IMR-90 (cell line): ENCODE results near the gene LTB4R2.

ENCODE experiments used
- BHLHE40 ChIP-seq: fragments of 150-350 bp; IDR thresholded peaks from 2 replicates; pipeline ENCODE4 v1.6.1; 2016; ENCODE audit warnings: mild to moderate bottlenecking, low read depth, low read length
- CEBPB ChIP-seq: IDR thresholded peaks from 2 replicates; pipeline ENCODE4 v1.6.1; 2012; ENCODE audit warnings: low read depth, low read length, improper control_type of control experiment
- MXI1 ChIP-seq: IDR thresholded peaks from 2 replicates; pipeline ENCODE4 v1.6.1; 2012; ENCODE audit warnings: low read depth, mild to moderate bottlenecking, low read length, moderate library complexity, borderline replicate concordance
- NFE2L2 ChIP-seq: fragments of 150-350 bp; IDR thresholded peaks from 2 replicates; pipeline ENCODE4 v1.6.1; 2016; ENCODE audit warnings: low read depth, mild to moderate bottlenecking, low read length
- POLR2A ChIP-seq: IDR thresholded peaks from 2 replicates; pipeline ENCODE4 v1.6.1; 2012; ENCODE audit warnings: mild to moderate bottlenecking, low read depth, low read length
- RAD21 ChIP-seq: IDR thresholded peaks from 2 replicates; pipeline ENCODE4 v1.6.1; 2012; ENCODE audit warnings: low read length, improper control_type of control experiment
- RFX5 ChIP-seq: IDR thresholded peaks from 2 replicates; pipeline ENCODE4 v1.8.0; 2012; ENCODE audit warnings: low read depth, mild to moderate bottlenecking, low read length, moderate library complexity
- TF ChIP-seq, protein P1 (sequence below): conservative IDR thresholded peaks from 2 replicates; pipeline ENCODE4 v1.5.1; 2012; ENCODE audit warnings: mild to moderate bottlenecking, low read depth, low read length, improper control_type of control experiment
- TF ChIP-seq, protein P2 (sequence below): fragments of 150-350 bp; IDR thresholded peaks from 2 replicates; pipeline ENCODE4 v1.6.1; 2016; ENCODE audit warnings: low read depth, mild to moderate bottlenecking, low read length, moderate library complexity, borderline replicate concordance
- TF ChIP-seq, protein P3 (sequence below): fragments of 150-350 bp; IDR thresholded peaks from 2 replicates; pipeline ENCODE4 v1.6.1; 2017; ENCODE audit warnings: mild to moderate bottlenecking, antibody characterized with exemption, low read length, low read depth

DNA sequence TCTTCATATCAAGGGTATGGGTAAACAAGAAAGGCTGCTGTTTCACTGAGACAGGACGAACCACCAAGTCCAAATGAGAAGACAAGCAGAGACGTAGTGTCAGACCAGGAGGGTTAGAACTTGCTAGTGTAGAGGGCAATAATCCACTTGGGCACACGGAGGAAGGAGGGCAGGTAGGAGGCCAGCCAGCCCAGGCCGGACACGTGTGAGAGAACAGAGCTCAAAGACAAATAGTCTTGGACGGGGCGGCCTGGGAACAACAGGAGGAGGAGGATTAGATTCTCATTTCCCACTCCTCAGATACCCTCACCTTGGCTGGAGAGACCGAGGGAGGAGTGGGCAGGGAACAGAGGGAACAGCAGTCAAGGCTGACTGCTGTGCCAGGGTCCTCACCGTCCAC, 19.2 kb upstream of the LTB4R2 start:
- TF ChIP-seq, protein P1, sequence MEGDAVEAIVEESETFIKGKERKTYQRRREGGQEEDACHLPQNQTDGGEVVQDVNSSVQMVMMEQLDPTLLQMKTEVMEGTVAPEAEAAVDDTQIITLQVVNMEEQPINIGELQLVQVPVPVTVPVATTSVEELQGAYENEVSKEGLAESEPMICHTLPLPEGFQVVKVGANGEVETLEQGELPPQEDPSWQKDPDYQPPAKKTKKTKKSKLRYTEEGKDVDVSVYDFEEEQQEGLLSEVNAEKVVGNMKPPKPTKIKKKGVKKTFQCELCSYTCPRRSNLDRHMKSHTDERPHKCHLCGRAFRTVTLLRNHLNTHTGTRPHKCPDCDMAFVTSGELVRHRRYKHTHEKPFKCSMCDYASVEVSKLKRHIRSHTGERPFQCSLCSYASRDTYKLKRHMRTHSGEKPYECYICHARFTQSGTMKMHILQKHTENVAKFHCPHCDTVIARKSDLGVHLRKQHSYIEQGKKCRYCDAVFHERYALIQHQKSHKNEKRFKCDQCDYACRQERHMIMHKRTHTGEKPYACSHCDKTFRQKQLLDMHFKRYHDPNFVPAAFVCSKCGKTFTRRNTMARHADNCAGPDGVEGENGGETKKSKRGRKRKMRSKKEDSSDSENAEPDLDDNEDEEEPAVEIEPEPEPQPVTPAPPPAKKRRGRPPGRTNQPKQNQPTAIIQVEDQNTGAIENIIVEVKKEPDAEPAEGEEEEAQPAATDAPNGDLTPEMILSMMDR = no peak
- TF ChIP-seq POLR2A (no peak), RFX5 (no peak), MXI1 (no peak), CEBPB (no peak), RAD21 (no peak), NFE2L2 (no peak), BHLHE40 (no peak)
- TF ChIP-seq, protein P2, sequence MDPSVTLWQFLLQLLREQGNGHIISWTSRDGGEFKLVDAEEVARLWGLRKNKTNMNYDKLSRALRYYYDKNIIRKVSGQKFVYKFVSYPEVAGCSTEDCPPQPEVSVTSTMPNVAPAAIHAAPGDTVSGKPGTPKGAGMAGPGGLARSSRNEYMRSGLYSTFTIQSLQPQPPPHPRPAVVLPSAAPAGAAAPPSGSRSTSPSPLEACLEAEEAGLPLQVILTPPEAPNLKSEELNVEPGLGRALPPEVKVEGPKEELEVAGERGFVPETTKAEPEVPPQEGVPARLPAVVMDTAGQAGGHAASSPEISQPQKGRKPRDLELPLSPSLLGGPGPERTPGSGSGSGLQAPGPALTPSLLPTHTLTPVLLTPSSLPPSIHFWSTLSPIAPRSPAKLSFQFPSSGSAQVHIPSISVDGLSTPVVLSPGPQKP = no peak
- TF ChIP-seq, protein P3, sequence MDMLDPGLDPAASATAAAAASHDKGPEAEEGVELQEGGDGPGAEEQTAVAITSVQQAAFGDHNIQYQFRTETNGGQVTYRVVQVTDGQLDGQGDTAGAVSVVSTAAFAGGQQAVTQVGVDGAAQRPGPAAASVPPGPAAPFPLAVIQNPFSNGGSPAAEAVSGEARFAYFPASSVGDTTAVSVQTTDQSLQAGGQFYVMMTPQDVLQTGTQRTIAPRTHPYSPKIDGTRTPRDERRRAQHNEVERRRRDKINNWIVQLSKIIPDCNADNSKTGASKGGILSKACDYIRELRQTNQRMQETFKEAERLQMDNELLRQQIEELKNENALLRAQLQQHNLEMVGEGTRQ = no peak
